HUES48 (cell line): ENCODE data around the gene ZBTB7C.

ENCODE experiments used
- H3K27ac ChIP-seq: one replicate; pipeline ENCODE4 v1.7.0; 2013; ENCODE audit warnings: low read depth, low read length, inconsistent platforms
- H3K27me3 ChIP-seq: 2 replicates; pipeline ENCODE4 v1.6.1; 2013; ENCODE audit warnings: mild to moderate bottlenecking, low read length; ENCODE audit not compliant: control insufficient read depth, insufficient read depth
- H3K36me3 ChIP-seq: 2 replicates; pipeline ENCODE4 v1.6.1; 2013; ENCODE audit warnings: low read length; ENCODE audit not compliant: control insufficient read depth, insufficient read depth
- H3K4me1 ChIP-seq: 2 replicates; pipeline ENCODE4 v1.6.1; 2013; ENCODE audit warnings: mild to moderate bottlenecking, low read length; ENCODE audit not compliant: control insufficient read depth, insufficient read depth
- H3K4me3 ChIP-seq: 2 replicates; pipeline ENCODE4 v1.5.1; 2013; ENCODE audit warnings: mild to moderate bottlenecking, low read depth, low read length
- H3K9ac ChIP-seq: 2 replicates; pipeline ENCODE4 v1.6.1; 2013; ENCODE audit warnings: mild to moderate bottlenecking, low read depth, low read length, moderate library complexity
- H3K9me3 ChIP-seq: 2 replicates; pipeline ENCODE4 v1.6.1; 2013; ENCODE audit warnings: low read length; ENCODE audit not compliant: control insufficient read depth, insufficient read depth

The ZBTB7C gene

DNA sequence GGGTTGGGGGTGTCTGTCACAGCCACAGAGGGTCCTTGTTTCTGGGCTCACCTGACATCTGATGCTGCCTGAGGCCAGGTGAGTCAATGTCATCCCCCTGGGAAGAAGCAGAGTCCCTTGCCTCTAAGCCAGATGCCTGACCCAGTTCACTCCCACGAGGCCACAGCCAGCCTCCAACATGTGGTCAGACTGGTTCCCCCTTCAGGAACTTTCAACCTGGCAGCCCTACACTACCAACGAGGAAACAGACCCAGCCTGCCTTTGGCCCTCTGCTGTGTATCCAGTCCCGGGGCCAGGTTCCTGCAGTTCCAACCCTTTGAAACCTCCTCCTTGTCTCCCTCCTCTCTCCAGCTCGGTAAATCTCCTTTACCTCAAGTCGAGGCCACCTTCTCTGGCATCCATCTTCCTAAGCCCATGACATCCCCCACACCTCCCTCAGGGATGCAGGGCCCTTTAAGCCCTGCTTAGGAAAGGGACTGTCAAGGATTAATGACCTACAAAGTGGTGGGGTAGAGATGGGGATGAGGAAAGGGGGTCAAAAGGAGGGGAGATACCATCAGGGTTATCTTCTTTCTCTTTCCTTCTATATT lies 429.5 kb downstream of the ZBTB7C start:
- Histone ChIP-seq H3K36me3 (no peaks in the 10 kb centered on the region), H3K9me3 (no peaks in the 10 kb centered on the region), H3K4me3 (no peak overlapping the region), H3K4me1 (peaks cover 29% of the 10 kb centered on the region), H3K27me3 (no peaks in the 10 kb centered on the region), H3K27ac (no peak overlapping the region), H3K9ac (no peak overlapping the region)

DNA sequence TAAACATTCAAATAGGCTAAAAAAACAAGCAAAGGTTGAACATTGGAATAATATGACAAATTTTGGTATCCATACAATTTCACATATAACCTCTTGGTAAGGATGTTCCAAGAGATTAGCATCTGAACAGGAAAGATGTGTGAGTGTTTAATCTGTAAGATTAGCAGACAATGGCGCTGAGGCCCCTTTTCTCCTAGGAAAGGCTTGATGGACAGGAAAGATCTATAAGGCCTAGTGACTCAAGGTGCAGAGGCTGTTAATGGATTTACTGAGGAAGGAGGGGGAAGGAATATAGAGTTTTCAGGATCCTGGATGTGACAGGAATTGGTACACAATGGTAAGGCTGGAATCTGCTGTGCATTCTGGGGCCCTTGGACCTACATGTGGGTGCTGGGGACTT lies 430.6 kb downstream of the ZBTB7C start:
- Histone ChIP-seq H3K4me3 (no peak overlapping the region), H3K9ac (no peak overlapping the region), H3K9me3 (no peaks in the 10 kb centered on the region), H3K27me3 (no peaks in the 10 kb centered on the region), H3K27ac (no peak overlapping the region), H3K36me3 (no peaks in the 10 kb centered on the region), H3K4me1 (peaks cover 33% of the 10 kb centered on the region)

DNA sequence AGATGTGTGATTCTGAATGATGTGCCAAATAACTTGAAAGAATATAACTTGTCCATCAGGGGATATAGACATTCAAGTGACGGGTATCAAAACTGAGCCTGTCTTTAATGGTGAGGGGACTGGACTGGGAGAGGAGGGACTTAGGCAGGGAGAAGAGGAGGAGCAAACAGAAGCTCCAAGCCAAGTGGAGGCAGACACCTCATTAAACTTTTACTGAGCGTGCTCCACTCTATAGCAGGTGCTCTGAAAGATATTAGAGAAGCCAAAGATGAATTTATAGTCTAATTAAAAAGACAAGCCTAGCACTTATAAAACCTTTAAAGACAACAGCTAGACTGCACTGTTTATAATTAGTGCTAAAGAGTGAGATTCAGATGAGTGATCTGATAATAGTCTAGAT lies 431.0 kb downstream of the ZBTB7C start:
- Histone ChIP-seq H3K4me1 (peaks cover 35% of the 10 kb centered on the region), H3K4me3 (no peak overlapping the region)

More for the DNA sequence above, 431.0 kb downstream of the ZBTB7C start:
- Histone ChIP-seq H3K36me3 (no peaks in the 10 kb centered on the region), H3K27me3 (no peaks in the 10 kb centered on the region), H3K9ac (no peak overlapping the region), H3K27ac (no peak overlapping the region), H3K9me3 (no peaks in the 10 kb centered on the region)
